ENCODE measurements around the gene SLC24A5.

DNA sequence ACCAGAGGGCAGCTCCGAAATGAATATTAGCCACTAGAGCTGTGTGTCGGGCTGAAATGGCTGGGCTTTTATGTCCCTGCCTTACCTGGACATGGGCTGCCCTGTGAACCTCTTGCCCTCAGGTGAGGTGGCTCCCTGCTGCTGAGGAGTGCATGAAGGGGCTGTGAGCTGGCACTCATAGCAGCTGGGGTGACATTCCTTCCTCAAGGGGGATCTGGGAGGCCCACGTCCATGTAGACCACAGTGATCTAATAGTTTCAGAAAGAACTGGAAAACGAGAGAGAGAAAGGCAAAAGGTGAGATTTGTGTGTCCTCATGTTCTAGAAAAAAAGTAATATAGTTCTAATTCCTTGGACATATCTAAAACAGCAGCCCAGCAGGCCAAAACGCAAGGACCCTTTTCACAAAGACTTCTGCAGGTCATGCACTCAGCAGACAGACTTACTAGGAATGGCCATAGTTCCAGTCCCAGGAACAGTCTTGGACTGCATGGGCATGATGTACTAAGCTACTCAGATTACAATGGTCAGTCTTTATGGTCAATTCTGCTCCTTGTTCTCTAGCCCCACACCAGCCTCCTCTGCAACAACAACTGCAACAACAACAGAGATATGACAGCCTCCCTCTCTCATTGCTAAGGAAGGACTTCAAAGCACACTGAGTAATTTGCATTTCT, 10.8 kb upstream of the SLC24A5 start:
- TF ChIP-seq, protein P1, sequence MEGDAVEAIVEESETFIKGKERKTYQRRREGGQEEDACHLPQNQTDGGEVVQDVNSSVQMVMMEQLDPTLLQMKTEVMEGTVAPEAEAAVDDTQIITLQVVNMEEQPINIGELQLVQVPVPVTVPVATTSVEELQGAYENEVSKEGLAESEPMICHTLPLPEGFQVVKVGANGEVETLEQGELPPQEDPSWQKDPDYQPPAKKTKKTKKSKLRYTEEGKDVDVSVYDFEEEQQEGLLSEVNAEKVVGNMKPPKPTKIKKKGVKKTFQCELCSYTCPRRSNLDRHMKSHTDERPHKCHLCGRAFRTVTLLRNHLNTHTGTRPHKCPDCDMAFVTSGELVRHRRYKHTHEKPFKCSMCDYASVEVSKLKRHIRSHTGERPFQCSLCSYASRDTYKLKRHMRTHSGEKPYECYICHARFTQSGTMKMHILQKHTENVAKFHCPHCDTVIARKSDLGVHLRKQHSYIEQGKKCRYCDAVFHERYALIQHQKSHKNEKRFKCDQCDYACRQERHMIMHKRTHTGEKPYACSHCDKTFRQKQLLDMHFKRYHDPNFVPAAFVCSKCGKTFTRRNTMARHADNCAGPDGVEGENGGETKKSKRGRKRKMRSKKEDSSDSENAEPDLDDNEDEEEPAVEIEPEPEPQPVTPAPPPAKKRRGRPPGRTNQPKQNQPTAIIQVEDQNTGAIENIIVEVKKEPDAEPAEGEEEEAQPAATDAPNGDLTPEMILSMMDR (IDR thresholded peaks at IDR 0.05): no peak
- TF ChIP-seq EZH2 (IDR thresholded peaks at IDR 0.05) (no peak), EZH2phosphoT487 (IDR thresholded peaks at IDR 0.05) (no peak)
